ENCODE results near the gene MRPS18A.

DNA sequence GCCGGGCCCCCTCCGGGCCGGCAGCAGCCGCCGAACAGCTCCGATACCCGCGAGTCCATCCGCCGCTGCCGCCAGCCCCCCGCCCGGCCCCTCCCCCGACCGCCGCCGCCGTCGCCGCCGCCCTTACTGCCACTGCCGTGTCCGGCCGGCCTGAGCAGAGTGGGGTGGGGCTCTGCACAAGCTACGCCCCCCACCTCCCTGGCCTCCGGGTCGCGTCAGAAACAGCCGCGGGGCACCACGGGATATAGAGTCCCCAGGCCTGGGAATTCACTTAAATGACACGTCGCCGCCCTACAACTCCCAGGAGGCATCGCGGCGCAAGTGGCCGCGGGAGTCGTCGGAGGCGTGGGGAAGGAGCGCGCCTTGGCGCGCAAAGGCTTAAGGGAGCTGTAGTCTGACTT, 58.5 kb downstream of the MRPS18A start, which contains the start of gene GTPBP2:
- TF ChIP-seq POLR2A (IDR thresholded peaks at IDR 0.05; ENCODE audit: low read depth, low read length) (no peak), POLR2AphosphoS5 (IDR thresholded peaks at IDR 0.05; ENCODE audit: low read depth, low read length) (no peak), SPI1 (IDR thresholded peaks at IDR 0.05; ENCODE audit: low read depth, low read length) (0 out of 2 replicates have a peak, but pooled peaks have one; percentile 0)

All from GM12891 (cell line).